ENCODE data around the gene PRSS35.

Gene PRSS35

DNA sequence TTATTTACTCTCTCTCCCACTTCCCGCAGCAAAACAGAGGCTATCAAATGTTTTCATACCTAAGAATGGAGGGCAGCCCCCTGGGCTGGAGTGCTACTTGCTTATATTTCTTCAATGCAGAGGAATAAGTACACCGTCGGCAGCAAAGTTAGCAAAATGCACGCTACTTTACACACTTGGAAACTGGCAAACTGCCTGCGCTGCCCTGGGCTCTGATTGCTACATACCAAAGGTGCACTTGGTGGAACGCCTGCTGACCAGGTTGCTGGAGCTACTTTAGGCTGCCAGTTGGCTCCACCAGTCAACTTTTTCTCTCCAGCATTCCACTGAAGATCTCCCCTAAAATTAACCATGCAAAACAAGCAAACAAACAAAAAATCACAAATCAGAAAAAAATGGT lies 62.4 kb downstream of the PRSS35 start:
- TF ChIP-seq, protein P1, sequence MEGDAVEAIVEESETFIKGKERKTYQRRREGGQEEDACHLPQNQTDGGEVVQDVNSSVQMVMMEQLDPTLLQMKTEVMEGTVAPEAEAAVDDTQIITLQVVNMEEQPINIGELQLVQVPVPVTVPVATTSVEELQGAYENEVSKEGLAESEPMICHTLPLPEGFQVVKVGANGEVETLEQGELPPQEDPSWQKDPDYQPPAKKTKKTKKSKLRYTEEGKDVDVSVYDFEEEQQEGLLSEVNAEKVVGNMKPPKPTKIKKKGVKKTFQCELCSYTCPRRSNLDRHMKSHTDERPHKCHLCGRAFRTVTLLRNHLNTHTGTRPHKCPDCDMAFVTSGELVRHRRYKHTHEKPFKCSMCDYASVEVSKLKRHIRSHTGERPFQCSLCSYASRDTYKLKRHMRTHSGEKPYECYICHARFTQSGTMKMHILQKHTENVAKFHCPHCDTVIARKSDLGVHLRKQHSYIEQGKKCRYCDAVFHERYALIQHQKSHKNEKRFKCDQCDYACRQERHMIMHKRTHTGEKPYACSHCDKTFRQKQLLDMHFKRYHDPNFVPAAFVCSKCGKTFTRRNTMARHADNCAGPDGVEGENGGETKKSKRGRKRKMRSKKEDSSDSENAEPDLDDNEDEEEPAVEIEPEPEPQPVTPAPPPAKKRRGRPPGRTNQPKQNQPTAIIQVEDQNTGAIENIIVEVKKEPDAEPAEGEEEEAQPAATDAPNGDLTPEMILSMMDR (IDR thresholded peaks at IDR 0.05), result no peak

Measured in LNCAP (cell line).